ENCODE data around the gene MATCAP1.

Gene MATCAP1

GRCh38 chr16:67190448-67191399 is 7.0 kb upstream of the MATCAP1 start:
- no peak for FAIRE-seq

- no peak for FAIRE-seq
Observed at GRCh38 chr16:67190041-67190440, 6.3 kb upstream of the MATCAP1 start, which contains the start of gene EXOC3L1. Gene EXOC3L1 (minus strand): TSS chr16:67190136. CDS start chr16:67189676, 460 bp downstream.

DNA sequence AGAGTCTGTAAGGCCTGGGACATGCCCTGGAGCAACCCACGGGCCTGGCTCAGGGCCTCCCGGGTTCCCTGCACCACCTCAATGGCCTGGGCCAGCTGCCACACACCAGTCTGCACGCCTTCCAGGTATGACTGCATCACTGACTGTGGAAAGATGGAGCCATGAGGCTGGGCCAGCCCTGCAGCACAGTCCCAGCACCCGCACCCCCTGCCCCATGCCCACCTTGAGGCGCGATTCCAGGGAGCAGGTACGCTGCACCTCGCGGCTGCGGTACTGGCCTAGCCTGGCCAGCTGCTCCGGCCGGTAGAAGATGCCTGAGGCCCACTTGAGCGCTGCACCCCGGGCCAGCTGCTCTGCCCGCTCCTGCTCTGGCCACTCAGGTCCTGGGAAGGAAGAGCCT is 5.0 kb upstream of the MATCAP1 start:
- no peak for FAIRE-seq

DNA sequence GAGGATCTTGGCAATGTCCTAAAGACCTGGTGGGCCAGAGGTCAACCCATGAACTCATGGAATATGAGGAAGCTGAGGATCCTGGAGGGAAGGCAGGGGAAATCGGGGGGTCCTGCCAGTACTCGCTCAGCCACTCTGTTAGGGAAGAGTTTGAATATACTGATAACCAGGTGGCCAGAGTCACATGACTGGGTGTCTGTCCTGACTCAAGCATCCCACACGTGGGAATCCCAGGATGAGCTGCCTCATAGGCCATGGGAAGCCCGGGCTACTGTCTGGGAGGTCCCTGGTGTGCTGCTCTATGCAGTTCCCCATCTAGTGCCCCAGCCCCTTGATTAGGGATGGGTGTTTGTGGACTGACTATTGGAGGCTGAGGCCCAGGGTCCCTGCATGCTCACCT is 4.6 kb upstream of the MATCAP1 start:
- FAIRE-seq = no peak

GRCh38 chr16:67187175-67187890 is 3.6 kb upstream of the MATCAP1 start:
- FAIRE-seq = no peak

DNA sequence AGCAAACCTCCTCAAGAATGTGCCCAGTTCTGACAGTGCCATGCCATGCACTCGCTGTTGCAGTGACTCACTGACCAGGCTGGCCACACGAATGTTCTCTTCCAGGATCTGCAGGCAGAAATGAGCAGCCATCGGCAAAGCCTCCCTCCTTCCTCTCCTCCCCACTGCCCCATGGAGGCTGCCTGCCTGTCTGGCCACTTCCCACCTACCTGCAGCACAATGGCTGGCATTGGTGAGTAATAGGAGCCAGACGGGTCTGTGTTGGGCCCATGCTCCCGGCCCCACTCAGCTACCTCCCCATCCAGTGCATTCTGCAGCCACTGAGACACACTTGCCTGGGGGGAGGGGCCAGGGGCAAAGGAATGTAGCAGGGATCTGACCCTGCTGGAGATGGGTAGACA is 2.8 kb upstream of the MATCAP1 start:
- FAIRE-seq = no peak

DNA sequence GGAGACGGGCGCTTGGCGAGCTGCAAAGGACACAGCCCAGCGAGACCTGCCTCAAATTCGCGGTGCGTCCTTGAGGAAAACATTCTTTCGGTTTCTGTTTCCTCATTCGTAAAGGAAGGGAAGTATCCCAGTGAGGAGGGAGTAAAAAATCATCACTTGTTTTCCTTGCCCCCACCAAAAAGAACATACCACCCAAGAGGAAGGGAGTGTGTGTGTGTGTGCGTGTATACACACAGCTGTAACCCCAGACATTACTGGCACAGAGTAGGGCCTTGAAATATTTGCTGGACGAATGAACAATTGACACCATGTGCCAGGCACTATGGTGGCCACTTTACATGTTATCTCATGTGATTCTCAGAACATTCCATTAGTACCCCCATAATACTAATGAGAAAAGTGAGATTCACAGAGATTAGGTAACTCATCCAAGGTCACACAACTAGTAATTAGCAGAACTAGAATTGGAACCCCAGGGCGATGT is 1.9 kb upstream of the MATCAP1 start:
- FAIRE-seq = no peak

GRCh38 chr16:67184995-67185650 is 1.4 kb upstream of the MATCAP1 start:
- FAIRE-seq = no peak

DNA sequence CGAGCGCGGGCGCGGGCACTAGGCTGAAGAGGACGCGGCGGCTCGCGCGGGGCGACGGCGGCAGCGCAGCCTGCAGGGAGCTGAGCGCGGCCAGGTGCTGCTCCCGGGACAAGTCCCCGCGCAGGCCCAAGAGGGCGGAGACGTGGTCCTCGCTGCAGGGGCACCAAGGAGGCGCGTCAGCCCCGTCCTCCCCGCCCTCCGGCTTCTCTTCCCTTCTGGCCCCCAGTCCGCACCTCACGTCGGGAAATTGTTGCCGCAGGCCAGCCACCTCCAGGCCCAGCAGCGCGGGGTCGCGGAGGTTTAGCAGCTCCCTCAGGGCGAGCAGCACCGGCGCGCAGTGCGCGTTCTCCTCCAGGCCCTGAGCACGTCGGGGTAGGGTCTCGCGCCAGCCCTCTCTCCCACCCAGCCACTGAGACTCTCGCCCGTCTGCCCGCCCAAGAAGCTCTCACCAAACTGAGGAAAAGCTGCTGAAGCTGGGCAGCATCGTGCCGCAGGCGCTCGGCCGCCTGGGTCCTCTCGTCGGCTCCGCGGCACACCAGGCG is 761 bp upstream of the MATCAP1 start:
- FAIRE-seq = no peak

GRCh38 chr16:67183284-67183626 is 508 bp downstream of the MATCAP1 start:
- peak; percentile 45 for FAIRE-seq

- FAIRE-seq = no peak
Observed at GRCh38 chr16:67182288-67182687, 1.5 kb downstream of the MATCAP1 start.

GRCh38 chr16:67181346-67181745 is 2.4 kb downstream of the MATCAP1 start:
- no peak for FAIRE-seq

DNA sequence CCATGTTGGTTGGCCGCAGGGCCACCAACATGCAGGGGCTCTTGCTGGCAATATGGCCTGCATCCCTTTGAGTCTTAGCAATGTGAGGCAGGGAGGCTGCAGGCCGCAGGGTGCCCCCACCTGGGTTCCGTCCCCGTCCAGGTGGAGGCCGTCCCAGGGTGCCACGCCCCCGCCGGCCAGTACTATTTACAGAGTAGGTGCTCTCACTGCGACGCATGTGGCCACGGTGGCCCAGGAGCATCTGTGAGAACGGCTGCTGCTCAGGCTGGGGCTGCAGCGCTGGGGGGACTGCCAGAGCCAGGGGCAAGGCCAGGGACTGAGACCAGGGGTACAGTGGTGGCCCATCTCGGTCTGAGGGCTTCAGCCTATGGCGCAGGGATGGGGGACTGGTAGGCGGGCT is 3.6 kb downstream of the MATCAP1 start:
- FAIRE-seq = no peak

GRCh38 chr16:67179421-67180080 is 4.2 kb downstream of the MATCAP1 start:
- no peak for FAIRE-seq

DNA sequence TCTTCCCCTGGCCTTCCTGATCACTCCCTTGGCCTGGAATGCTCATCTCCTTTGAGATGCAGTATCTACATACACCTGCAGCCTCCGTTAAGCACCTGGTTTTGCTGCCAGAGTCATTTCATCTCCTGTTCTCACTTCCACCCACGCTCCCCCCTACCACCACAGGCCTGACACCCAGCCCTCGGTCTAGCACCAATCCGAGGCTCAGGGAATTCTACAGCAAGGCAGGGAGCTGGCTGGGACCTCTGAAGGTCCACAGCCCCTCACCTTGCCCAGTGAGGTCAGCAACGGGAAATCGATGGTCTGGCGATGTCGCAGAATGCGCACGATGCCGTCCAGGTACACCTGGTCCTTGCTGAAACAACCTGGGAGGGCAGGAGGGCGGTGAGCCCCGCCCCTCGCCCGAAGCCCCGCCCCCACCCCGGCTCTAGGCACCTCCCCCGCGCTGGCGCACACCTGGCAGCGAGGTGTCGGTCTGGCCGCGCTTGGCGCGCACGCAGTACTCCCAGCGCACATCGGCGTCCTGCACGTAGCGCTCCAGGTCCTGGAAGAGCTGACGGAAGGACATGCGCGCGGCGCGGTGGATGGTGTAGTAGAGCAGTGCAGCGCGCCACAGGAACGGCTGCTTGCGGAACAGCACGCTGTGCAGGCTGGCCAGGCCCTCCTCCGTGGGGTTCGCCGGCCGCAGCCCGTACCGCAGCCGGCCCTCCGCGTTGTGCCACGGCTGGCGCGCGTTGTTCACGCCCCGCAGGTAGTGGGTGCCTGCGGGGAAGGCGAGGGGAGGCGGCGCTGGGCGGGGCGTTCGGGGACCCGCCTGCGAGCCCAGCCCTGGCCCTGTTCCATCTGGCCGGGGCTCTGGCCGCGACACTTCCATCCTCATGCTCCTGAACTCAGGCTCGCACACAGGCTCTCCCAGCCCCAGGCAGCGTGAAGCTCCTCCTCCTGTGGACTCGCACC is 5.7 kb downstream of the MATCAP1 start:
- no peak for FAIRE-seq

DNA sequence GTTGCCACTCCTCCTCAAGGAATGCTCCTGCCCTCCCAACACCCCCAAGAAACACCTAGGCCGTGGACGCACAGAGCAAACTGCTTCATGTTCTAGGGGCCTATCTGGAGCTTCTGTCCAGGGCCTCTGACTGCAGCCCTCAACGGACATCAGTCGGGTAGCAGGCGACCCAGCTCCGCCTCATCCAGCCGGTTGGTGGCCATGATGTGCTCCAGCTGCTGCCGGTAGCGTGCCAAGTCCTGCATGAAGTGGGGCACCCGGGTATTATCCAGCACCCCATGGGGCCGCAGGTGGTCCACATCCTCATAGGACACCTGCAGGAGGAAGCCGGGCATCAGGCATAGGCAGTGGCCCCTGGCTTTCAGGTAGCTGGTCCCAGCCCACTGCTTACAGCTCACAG is 7.1 kb downstream of the MATCAP1 start:
- FAIRE-seq = no peak

DNA sequence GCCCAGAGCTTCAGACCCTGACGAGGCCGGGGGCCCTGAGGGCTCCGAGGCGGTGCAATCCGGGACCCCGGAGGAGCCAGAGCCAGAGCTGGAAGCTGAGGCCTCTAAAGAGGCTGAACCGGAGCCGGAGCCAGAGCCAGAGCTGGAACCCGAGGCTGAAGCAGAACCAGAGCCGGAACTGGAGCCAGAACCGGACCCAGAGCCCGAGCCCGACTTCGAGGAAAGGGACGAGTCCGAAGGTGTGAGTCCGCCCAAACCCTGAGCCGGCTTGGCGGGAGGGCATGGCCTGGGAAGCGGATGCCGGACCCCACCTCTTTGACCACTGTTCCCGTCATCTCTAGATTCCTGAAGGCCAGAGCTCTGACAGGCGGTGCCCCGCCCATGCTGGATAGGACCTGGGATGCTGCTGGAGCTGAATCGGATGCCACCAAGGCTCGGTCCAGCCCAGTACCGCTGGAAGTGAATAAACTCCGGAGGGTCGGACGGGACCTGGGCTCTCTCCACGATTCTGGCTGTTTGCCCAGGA is 9.0 kb downstream of the MATCAP1 start:
- FAIRE-seq = no peak

DNA sequence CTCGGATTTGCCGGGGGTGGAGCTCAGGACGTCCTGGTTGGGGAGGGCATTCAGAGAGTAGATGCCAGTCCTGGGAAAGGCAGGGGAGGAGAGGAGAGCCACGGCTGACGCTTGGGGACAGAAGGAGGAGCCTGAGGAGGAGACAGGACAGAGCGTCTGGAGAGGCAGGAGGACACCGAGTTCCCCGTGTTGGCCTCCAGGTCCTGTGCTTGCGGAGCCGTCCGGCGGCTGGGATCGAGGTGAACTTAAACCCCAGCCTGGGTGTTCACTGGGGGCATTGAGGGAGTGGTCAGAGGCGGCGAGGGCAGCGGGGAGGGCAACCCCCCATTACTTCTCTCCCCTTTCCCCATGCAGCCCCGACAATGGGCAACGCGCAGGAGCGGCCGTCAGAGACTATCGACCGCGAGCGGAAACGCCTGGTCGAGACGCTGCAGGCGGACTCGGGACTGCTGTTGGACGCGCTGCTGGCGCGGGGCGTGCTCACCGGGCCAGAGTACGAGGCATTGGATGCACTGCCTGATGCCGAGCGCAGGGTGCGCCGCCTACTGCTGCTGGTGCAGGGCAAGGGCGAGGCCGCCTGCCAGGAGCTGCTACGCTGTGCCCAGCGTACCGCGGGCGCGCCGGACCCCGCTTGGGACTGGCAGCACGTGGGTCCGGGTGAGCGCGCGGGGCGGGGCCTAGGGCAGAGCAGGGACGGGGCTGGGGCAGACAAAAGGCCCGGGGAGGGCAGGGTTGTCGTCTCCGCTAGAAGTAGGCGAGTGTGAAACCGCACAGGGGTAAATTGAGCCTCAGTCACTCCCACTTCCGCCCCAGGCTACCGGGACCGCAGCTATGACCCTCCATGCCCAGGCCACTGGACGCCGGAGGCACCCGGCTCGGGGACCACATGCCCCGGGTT is 9.7 kb downstream of the MATCAP1 start:
- no peak for FAIRE-seq

GRCh38 chr16:67173323-67173722 is 10.4 kb downstream of the MATCAP1 start:
- no peak for FAIRE-seq
